ENCODE results near the gene UST.

The UST gene

DNA sequence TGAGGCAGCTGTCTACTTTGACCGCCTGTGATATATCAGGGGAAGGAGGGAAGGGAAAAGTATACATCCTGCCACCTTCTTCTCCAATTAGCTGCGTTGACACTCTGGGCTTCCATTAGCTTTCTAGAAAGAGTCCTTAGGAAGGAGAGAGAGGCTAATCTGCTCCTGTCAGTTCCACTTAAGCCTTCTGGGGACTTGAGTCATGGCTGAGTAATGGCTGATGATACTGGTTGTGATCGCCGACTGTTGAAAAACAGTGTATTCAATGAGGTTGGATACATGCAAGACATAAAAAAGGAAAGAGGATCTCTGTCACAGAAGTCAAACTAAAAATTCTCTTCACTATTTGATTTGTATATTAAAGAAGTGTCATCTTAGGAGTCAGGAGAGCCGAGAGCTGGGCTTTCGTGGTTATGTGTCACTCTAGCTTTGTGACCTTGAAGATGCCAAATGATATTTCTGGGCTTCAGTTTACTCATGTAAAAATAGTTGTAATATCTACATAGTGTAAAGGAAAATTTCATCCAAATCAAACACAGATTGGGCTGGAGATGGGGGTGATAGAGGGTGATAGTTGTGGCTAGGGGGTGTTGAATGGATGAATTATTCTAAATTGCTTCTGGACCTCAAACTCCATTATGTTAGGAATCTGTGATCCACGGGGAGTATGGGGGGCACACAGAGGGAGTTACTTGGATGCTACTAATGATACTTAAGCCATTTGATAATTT lies 189.0 kb downstream of the UST start:
- no peak overlapping the region for H2BK15ac ChIP-seq (ENCODE audit: low read depth, poor library complexity, severe bottlenecking)
- no peak overlapping the region for H2BK120ac ChIP-seq (ENCODE audit: low read depth, low read length)
- H3K23ac ChIP-seq (ENCODE audit: low read length in 2 of 2): no peak overlapping the region
- no peaks in the 10 kb centered on the region for H3K4me1 ChIP-seq (ENCODE audit: control insufficient read depth, insufficient read depth, low read depth, low read length)
- H3K27ac ChIP-seq (ENCODE audit: low read length, poor library complexity, severe bottlenecking): no peak overlapping the region
- H3K79me1 ChIP-seq (replicated peaks; ENCODE audit: low read length, poor library complexity, severe bottlenecking): no peaks in the 10 kb centered on the region
- H2BK12ac ChIP-seq (ENCODE audit: low read length in 2 of 2): no peak overlapping the region
- H3K4ac ChIP-seq (ENCODE audit: low read depth in 1 of 2, low read length in 2 of 2): no peak overlapping the region
- peak overlapping the region; percentile 28 for H3K9ac ChIP-seq (ENCODE audit: low read length)
- peak; percentile 75 for DNase-seq
- no peaks in the 10 kb centered on the region for H3K27me3 ChIP-seq (ENCODE audit: control insufficient read depth in 1 of 2, insufficient read depth in 1 of 2, low read length in 2 of 2)
- no peak overlapping the region for H3K14ac ChIP-seq (ENCODE audit: low read length in 2 of 2)
- no peak overlapping the region for H2BK5ac ChIP-seq (ENCODE audit: low read depth, low read length, poor library complexity, severe bottlenecking)
- H4K8ac ChIP-seq (ENCODE audit: low read length): no peak overlapping the region
- H4K91ac ChIP-seq (ENCODE audit: low read length): no peak overlapping the region
- H3K4me2 ChIP-seq (ENCODE audit: low read length, poor library complexity, severe bottlenecking): no peak overlapping the region
- H3K36me3 ChIP-seq (ENCODE audit: control insufficient read depth in 1 of 2, insufficient read depth in 2 of 2, low read depth in 1 of 2, low read length in 2 of 2): no peaks in the 10 kb centered on the region
- no peak overlapping the region for H2AK5ac ChIP-seq (ENCODE audit: low read length, severe bottlenecking)
- H3K9me3 ChIP-seq (ENCODE audit: control insufficient read depth, low read length): no peaks in the 10 kb centered on the region
- H3K18ac ChIP-seq (ENCODE audit: low read depth in 1 of 2, low read length in 2 of 2): no peak overlapping the region
- H2AFZ ChIP-seq (ENCODE audit: low read depth, low read length): no peak overlapping the region
- WGBS: 5% methylated on average over 3 of the region's 7 CpGs
- peak overlapping the region in 1 of 2 experiments; percentile 9 for H3K4me3 ChIP-seq (ENCODE audit: insufficient read depth in 1 of 2, low read depth in 1 of 2, low read length in 2 of 2)

DNA sequence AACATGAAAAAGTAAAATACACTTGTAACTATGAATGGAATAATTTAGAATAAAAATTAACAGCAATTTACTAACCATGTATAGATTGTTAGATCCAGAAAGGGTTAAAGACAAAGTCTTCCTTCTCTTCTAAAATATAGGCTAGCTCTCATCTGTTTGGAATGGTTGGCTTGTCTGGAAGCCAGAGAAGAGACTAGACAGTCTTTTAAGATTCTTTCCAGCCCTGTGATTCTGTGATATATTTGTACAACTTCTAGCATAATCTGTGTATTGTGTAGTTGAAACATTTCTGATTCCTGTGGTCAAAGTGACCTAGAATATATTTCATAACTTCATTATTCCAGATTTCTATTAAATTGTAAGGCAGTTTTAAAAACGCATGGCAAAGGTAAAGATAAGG lies 196.6 kb downstream of the UST start:
- Histone ChIP-seq H2AFZ (ENCODE audit: low read depth, low read length) (no peak overlapping the region), H3K4me1 (ENCODE audit: control insufficient read depth, insufficient read depth, low read depth, low read length) (peaks cover 1% of the 10 kb centered on the region), H3K14ac (ENCODE audit: low read length in 2 of 2) (no peak overlapping the region), H2BK5ac (ENCODE audit: low read depth, low read length, poor library complexity, severe bottlenecking) (no peak overlapping the region), H3K79me1 (replicated peaks; ENCODE audit: low read length, poor library complexity, severe bottlenecking) (no peaks in the 10 kb centered on the region), H2AK5ac (ENCODE audit: low read length, severe bottlenecking) (no peak overlapping the region), H4K91ac (ENCODE audit: low read length) (no peak overlapping the region), H3K9ac (ENCODE audit: low read length) (no peak overlapping the region), H3K18ac (ENCODE audit: low read depth in 1 of 2, low read length in 2 of 2) (no peak overlapping the region), H2BK15ac (ENCODE audit: low read depth, poor library complexity, severe bottlenecking) (no peak overlapping the region), H3K23ac (ENCODE audit: low read length in 2 of 2) (no peak overlapping the region), H3K9me3 (ENCODE audit: control insufficient read depth, low read length) (no peaks in the 10 kb centered on the region), H4K8ac (ENCODE audit: low read length) (no peak overlapping the region), H3K36me3 (ENCODE audit: control insufficient read depth in 1 of 2, insufficient read depth in 2 of 2, low read depth in 1 of 2, low read length in 2 of 2) (peaks cover 0 to 7% of the 10 kb centered on the region in 2 experiments), H3K27ac (ENCODE audit: low read length, poor library complexity, severe bottlenecking) (no peak overlapping the region), H2BK120ac (ENCODE audit: low read depth, low read length) (no peak overlapping the region), H3K4me2 (ENCODE audit: low read length, poor library complexity, severe bottlenecking) (no peak overlapping the region), H3K4ac (ENCODE audit: low read depth in 1 of 2, low read length in 2 of 2) (no peak overlapping the region), H2BK12ac (ENCODE audit: low read length in 2 of 2) (no peak overlapping the region), H3K4me3 (ENCODE audit: insufficient read depth in 1 of 2, low read depth in 1 of 2, low read length in 2 of 2) (no peak overlapping the region), H3K27me3 (ENCODE audit: control insufficient read depth in 1 of 2, insufficient read depth in 1 of 2, low read length in 2 of 2) (no peaks in the 10 kb centered on the region)
- DNase-seq: peak; percentile 8
- WGBS: no CpG with 5 or more reads among the region's 1 CpG

DNA sequence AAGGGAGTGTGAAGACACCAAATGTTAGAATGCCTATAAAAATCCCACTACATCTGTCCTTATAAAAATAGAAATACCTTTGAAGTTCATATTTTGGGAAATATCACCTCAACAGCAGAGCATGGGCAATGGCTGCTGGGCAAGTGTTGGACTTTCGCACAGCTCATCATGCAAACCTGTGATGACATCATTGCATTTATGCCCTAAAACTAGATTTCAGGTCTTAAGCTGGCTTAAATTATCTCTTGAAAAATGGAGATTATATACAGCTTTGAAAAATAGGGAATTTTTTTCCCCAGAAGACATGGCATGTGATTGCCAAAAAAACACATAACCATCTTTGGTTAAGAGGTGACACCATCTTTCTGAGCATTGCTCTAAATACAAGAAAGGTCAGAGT lies 197.8 kb downstream of the UST start:
- Histone ChIP-seq H3K9ac (ENCODE audit: low read length) (no peak overlapping the region), H3K18ac (ENCODE audit: low read depth in 1 of 2, low read length in 2 of 2) (no peak overlapping the region), H2AFZ (ENCODE audit: low read depth, low read length) (no peak overlapping the region), H3K4me2 (ENCODE audit: low read length, poor library complexity, severe bottlenecking) (no peak overlapping the region), H3K4ac (ENCODE audit: low read depth in 1 of 2, low read length in 2 of 2) (no peak overlapping the region), H3K36me3 (ENCODE audit: control insufficient read depth in 1 of 2, insufficient read depth in 2 of 2, low read depth in 1 of 2, low read length in 2 of 2) (peaks cover 0 to 7% of the 10 kb centered on the region in 2 experiments), H3K4me3 (ENCODE audit: insufficient read depth in 1 of 2, low read depth in 1 of 2, low read length in 2 of 2) (no peak overlapping the region), H3K9me3 (ENCODE audit: control insufficient read depth, low read length) (no peaks in the 10 kb centered on the region), H4K91ac (ENCODE audit: low read length) (no peak overlapping the region), H3K4me1 (ENCODE audit: control insufficient read depth, insufficient read depth, low read depth, low read length) (peaks cover 1% of the 10 kb centered on the region), H3K23ac (ENCODE audit: low read length in 2 of 2) (no peak overlapping the region), H2AK5ac (ENCODE audit: low read length, severe bottlenecking) (no peak overlapping the region), H2BK12ac (ENCODE audit: low read length in 2 of 2) (no peak overlapping the region), H3K27me3 (ENCODE audit: control insufficient read depth in 1 of 2, insufficient read depth in 1 of 2, low read length in 2 of 2) (no peaks in the 10 kb centered on the region), H3K79me1 (replicated peaks; ENCODE audit: low read length, poor library complexity, severe bottlenecking) (no peaks in the 10 kb centered on the region), H2BK5ac (ENCODE audit: low read depth, low read length, poor library complexity, severe bottlenecking) (no peak overlapping the region), H2BK120ac (ENCODE audit: low read depth, low read length) (no peak overlapping the region), H4K8ac (ENCODE audit: low read length) (no peak overlapping the region), H2BK15ac (ENCODE audit: low read depth, poor library complexity, severe bottlenecking) (no peak overlapping the region), H3K14ac (ENCODE audit: low read length in 2 of 2) (no peak overlapping the region), H3K27ac (ENCODE audit: low read length, poor library complexity, severe bottlenecking) (no peak overlapping the region)
- no peak for DNase-seq
- WGBS: 100% methylated on average over 1 of the region's 1 CpG

DNA sequence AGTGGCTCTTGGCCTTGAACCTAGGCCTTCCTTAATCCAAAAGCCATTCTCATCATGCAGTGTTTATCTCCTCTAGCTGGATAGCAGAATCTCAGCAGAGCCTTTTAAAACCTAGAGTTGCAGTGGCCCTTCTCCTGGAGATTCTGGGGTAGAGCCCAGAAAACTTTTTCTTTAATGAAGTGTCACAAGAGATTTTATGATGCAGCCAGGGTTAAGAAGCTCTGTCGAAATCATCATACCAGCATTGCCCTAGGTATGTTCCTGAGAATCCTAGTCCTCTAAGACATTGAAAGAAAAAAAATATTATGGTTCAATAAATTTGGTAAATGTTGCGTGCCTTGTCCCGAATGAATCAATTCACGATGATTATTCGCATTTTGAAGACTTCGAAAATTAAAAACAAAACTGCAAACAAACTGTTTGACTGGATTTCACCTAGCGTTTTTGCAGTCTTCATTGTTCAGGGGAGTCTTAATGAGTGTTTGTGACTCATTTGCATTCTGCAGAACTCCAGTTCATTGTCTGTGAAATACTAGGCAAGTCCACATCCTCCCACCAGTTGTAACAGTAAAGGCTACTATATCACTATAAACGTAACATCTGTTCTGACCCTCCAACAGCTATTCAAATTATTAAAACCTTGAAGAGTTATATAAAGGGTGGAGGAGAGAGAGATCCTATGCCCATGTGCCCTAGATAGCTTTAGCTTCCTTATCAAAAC lies 198.6 kb downstream of the UST start:
- Histone ChIP-seq H3K9me3 (ENCODE audit: control insufficient read depth, low read length) (no peaks in the 10 kb centered on the region), H4K8ac (ENCODE audit: low read length) (no peak overlapping the region), H3K27ac (ENCODE audit: low read length, poor library complexity, severe bottlenecking) (no peak overlapping the region), H3K36me3 (ENCODE audit: control insufficient read depth in 1 of 2, insufficient read depth in 2 of 2, low read depth in 1 of 2, low read length in 2 of 2) (peaks cover 0 to 7% of the 10 kb centered on the region in 2 experiments), H3K4me1 (ENCODE audit: control insufficient read depth, insufficient read depth, low read depth, low read length) (peaks cover 1% of the 10 kb centered on the region), H3K23ac (ENCODE audit: low read length in 2 of 2) (no peak overlapping the region), H3K27me3 (ENCODE audit: control insufficient read depth in 1 of 2, insufficient read depth in 1 of 2, low read length in 2 of 2) (no peaks in the 10 kb centered on the region), H3K4ac (ENCODE audit: low read depth in 1 of 2, low read length in 2 of 2) (no peak overlapping the region), H3K79me1 (replicated peaks; ENCODE audit: low read length, poor library complexity, severe bottlenecking) (no peaks in the 10 kb centered on the region), H3K14ac (ENCODE audit: low read length in 2 of 2) (no peak overlapping the region), H2AFZ (ENCODE audit: low read depth, low read length) (no peak overlapping the region), H2BK12ac (ENCODE audit: low read length in 2 of 2) (no peak overlapping the region), H2BK120ac (ENCODE audit: low read depth, low read length) (no peak overlapping the region), H4K91ac (ENCODE audit: low read length) (no peak overlapping the region), H3K9ac (ENCODE audit: low read length) (no peak overlapping the region), H2BK5ac (ENCODE audit: low read depth, low read length, poor library complexity, severe bottlenecking) (no peak overlapping the region), H3K4me3 (ENCODE audit: insufficient read depth in 1 of 2, low read depth in 1 of 2, low read length in 2 of 2) (no peak overlapping the region), H3K18ac (ENCODE audit: low read depth in 1 of 2, low read length in 2 of 2) (no peak overlapping the region), H2AK5ac (ENCODE audit: low read length, severe bottlenecking) (no peak overlapping the region), H2BK15ac (ENCODE audit: low read depth, poor library complexity, severe bottlenecking) (no peak overlapping the region), H3K4me2 (ENCODE audit: low read length, poor library complexity, severe bottlenecking) (no peak overlapping the region)
- 67% methylated on average over 6 of the region's 8 CpGs for WGBS
- no peak for DNase-seq

Measured in mesenchymal stem cell (in vitro differentiated cells and primary cell).